GM12873 (cell line): Measurements from ENCODE around the gene LAMC3.

ENCODE experiments used
- TF ChIP-seq, protein P1 (sequence below): IDR thresholded peaks from 2 replicates; pipeline ENCODE4 v1.5.1; 2012; ENCODE audit warnings: low read depth, mild to moderate bottlenecking, moderate library complexity, low read length, control low read depth; ENCODE audit not compliant: insufficient read depth; ENCODE audit errors: missing control alignments

Gene LAMC3

DNA sequence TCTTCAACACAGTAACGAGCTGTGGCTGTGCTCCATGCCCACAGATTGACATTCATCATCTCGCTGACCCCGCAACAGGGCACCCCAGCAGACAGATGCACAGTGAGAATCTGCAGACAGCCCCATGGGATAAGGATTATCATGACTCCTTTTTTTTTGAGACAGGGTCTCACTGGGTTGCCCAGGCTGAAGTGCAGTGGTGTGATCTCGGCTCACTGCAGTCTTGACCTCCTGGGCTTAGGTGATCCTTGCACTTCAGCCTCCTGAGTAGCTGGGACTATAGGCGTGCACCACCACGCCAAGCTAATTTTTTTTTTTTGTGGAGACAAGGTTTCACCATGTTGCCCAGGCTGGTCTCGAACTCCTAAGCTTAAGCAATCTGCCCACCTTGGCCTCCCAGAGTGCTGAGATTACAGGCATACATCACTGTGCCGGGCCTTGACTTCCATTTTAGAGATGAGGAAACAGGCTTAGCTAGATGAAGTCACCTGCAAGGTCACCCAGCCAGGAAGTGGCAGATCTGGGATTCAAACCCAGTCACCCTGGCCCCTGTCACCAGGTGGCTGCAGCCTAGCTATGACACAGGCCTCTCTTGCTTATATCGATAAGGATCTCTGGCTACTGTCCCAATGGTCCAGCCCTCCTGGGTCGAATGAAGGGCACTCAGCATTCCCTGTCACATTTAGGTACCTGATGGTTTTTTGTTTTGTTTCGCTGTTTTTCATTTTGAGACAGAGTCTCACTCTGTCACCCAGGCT lies 92.4 kb downstream of the LAMC3 start:
- TF ChIP-seq, protein P1, sequence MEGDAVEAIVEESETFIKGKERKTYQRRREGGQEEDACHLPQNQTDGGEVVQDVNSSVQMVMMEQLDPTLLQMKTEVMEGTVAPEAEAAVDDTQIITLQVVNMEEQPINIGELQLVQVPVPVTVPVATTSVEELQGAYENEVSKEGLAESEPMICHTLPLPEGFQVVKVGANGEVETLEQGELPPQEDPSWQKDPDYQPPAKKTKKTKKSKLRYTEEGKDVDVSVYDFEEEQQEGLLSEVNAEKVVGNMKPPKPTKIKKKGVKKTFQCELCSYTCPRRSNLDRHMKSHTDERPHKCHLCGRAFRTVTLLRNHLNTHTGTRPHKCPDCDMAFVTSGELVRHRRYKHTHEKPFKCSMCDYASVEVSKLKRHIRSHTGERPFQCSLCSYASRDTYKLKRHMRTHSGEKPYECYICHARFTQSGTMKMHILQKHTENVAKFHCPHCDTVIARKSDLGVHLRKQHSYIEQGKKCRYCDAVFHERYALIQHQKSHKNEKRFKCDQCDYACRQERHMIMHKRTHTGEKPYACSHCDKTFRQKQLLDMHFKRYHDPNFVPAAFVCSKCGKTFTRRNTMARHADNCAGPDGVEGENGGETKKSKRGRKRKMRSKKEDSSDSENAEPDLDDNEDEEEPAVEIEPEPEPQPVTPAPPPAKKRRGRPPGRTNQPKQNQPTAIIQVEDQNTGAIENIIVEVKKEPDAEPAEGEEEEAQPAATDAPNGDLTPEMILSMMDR = no peak

DNA sequence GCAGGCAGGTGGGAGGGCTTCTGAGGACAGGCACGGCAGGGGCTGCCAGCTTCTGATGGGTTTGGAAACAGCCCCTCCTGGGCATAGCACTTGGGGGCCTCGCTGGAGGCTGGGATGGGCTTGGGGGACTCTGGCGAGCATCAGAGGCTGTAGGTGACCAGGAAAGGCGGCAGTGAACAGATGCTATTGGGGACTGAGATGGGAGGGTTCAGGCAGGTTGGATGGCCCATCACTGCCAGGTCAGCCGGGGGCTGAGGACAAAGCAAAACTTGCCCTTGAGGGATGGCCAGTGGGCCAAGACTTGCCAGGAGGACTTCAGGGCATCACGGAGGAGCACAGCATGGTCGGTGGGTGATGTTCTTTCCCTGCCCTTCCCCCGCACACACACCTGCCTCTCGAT lies 94.0 kb downstream of the LAMC3 start:
- TF ChIP-seq, protein P1 = no peak

DNA sequence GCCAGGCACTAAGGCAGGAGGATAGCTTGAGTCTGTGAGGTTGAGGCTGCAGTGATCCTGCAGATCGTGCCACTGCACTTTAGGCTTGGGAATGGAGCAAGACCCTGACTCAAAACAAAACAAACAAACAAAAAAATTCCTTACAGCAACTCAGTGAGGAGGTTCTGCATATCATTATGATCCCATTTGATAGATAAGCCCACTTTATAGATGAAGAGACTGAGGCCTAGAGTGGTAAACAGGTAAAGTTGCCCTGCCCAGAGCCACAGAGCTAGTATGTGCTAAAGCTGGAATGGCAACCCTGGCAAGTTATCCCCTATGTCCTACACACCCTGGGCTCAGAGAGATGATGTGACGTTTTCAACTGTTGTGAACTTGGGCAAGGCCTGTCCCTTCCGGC lies 94.6 kb downstream of the LAMC3 start:
- TF ChIP-seq, protein P1 = no peak

DNA sequence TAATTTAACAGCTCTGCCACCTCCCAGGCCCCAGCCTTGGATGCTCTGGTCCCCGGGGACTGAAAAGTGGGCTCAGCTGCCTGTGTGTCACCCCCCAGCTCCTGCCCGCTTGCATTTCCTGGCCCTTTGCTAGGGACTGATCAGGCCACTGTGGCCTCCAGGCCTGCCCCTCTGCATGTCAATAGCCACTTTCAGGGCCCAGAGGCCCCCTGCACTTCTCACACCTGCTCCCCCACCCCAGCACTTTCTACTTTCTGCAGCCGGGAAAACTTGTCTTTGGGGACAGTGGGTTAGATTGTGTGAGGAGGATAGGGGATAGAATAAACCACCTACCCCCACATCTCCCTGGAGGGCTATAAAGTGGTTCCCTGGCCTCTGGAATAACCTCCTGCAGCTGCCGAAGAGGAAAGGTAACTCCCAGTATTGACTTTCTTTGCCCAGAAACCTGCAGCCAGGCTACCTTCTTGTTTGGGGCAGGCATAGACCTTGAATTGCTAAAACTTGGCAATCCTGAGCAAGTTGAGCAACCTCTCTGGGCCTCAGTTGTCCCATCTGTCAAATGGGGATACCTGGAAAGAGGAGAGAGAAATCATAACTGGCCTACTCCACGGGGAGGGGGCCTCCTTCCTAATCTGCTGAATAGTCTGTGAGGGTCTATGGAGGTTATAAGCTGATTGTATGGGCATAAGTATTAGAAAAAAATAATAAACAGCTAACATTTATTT lies 95.2 kb downstream of the LAMC3 start:
- TF ChIP-seq, protein P1 = no peak

DNA sequence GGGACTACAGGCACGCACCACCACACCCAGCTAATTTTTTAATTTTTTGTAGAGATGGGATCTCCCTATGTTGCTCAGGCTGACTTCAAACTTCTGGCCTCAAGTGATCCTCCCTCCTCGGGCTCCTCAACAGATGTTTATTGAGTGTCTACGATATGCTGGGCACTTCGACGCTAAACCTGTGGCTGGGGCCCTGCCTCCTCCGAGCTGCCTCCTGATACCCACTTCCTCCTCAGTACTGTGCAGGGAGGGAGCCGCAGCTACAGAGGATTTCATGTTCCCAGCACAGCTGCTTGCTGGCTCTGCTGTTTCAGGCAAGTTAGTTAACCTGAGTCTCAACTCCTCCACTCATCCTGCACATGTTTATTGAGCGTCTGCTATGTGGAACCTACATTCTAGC lies 97.0 kb downstream of the LAMC3 start:
- TF ChIP-seq, protein P1 = no peak

DNA sequence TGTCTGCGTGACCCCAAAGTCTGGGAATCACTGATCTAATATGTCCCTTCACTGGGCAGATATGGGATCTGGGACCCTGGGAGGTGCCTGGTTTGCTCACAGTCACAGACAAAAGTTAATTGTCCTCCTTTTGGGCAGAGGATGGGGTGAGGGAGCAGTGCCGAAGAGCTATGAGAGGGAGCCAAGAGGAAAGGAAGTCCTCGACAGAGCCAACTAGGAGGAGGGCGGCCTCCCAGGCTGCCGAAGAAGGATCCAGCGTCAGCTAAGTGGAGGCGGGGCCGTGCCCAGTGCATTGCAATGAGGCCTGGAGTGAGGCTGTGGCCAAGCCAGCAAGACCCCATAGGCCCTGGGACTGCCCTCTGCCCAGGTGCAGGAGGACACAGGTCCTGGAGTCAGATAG lies 98.8 kb downstream of the LAMC3 start:
- TF ChIP-seq, protein P1 = no peak

DNA sequence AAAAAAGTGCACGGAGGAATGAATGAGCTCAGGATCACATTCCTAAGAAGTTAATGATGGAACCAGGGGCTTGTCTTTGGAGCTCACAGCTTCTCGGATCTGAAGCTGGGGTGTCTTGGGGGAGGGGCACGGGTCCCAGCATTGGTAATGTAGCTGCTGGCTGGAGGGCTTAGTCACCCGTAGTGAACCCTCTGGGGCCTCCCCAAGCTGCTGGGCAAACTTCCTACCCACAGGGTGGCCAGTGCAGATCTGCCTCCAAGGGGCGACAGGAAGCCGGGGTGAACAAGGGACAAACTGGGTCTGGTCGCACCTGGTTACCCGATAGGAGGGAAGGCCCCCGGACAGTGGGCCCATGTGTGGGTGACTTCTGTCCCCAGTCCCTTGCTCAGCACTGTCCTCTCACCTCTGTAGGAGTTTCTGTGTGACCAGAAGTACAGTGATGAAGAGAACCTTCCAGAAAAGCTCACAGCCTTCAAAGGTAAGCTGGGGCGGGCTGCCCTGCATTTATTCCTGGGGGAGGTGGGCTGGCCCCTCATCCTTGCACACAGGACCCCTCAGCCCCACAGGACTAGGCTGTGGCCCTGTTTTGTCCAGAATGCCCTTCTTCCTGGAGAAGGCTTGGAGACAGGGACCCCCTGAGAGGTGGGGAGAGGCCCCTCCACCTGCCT lies 102.3 kb downstream of the LAMC3 start:
- TF ChIP-seq, protein P1 = no peak
